Panc1 (cell line): ENCODE data around the gene UNC13B. TPM values are rescaled to one million over a fixed set of nuclear protein-coding genes. Genes with fewer than 3 reads are reported as not detected.

ENCODE experiments used
- ATAC-seq: fragments of 200-7000 bp; cut with Tn5 transposase; 2 replicates; pipeline ENCODE4 v1.9.1; 2020; ENCODE audit warnings: mild to moderate bottlenecking, moderate library complexity
- BruUV-seq: library from RNA; stranded (reverse); fragments of 400-500 nt; replicated peaks from 2 replicates; lab custom pipeline; 2021; lab: Mats Ljungman, UMichigan
- CTCF ChIA-PET: fragments of 300-600 bp; sonication (Branson Sonifier 250); formaldehyde crosslinking; loops from one replicate; lab custom pipeline; 2022; ENCODE audit warnings: antibody characterized with exemption; lab: Charles Lee
- POLR2A ChIA-PET: fragments of 300-600 bp; sonication (Branson Sonifier 250); formaldehyde crosslinking; loops from one replicate; lab custom pipeline; 2022; ENCODE audit warnings: antibody characterized with exemption; lab: Charles Lee
- DNase-seq: peaks from one replicate; pipeline ENCODE4 v3.0.0-alpha.2; 2010; ENCODE audit warnings: low read depth, low spot score
- H3K27ac ChIP-seq: 2 replicates; pipeline ENCODE4 v1.5.1; 2011; ENCODE audit warnings: mild to moderate bottlenecking, low read length, inconsistent platforms
- H3K27me3 ChIP-seq: fragments of 200-500 bp; sonication (Bioruptor generic); 2 replicates; pipeline ENCODE4 v1.6.0; 2014; ENCODE audit warnings: low read length, inconsistent platforms; ENCODE audit not compliant: control insufficient read depth, insufficient read depth
- H3K36me3 ChIP-seq: fragments of 200-500 bp; sonication (Bioruptor generic); 2 replicates; pipeline ENCODE4 v1.5.1; 2014; ENCODE audit warnings: inconsistent platforms, mild to moderate bottlenecking, low read length, moderate library complexity; ENCODE audit not compliant: control insufficient read depth, insufficient read depth
- H3K4me1 ChIP-seq: 2 replicates; pipeline ENCODE4 v1.5.1; 2011; ENCODE audit warnings: inconsistent platforms, mild to moderate bottlenecking, low read length, moderate library complexity; ENCODE audit not compliant: control insufficient read depth, insufficient read depth
- H3K4me3 ChIP-seq, 2 experiments: 2 replicates each; pipeline ENCODE4 v1.5.1; 2011 to 2012; ENCODE audit warnings: low read depth in 2 of 2, low read length in 2 of 2, mild to moderate bottlenecking in 2 of 2, inconsistent platforms in 1 of 2, moderate library complexity in 1 of 2
- H3K9me3 ChIP-seq: fragments of 200-500 bp; sonication (Bioruptor generic); 2 replicates; pipeline ENCODE4 v1.5.1; 2014; ENCODE audit warnings: low read depth, mild to moderate bottlenecking, inconsistent platforms, low read length, moderate library complexity; ENCODE audit not compliant: control insufficient read depth, insufficient read depth
- POLR2AphosphoS5 ChIP-seq: IDR thresholded peaks from 2 replicates; pipeline ENCODE4 v1.6.1; 2012; ENCODE audit warnings: mild to moderate bottlenecking, low read depth, low read length, moderate library complexity
- SIN3A ChIP-seq: IDR thresholded peaks from 2 replicates; pipeline ENCODE4 v1.6.1; 2012; ENCODE audit warnings: low read depth, mild to moderate bottlenecking, low read length, moderate library complexity, borderline replicate concordance; ENCODE audit not compliant: insufficient read depth
- TCF7L2 ChIP-seq: IDR thresholded peaks from 2 replicates; pipeline ENCODE4 v1.6.1; 2011; ENCODE audit warnings: mild to moderate bottlenecking, low read depth, low read length, inconsistent platforms
- in situ Hi-C: cut with HindIII; loops from 2 replicates; pipeline ENCODE4 v1.10.0; 2016; ENCODE audit warnings: low sequenced_read_pairs, low pct_unique_long_range_greater_than_20kb
- intact Hi-C: fragments of 100-400 bp; cut with micrococcal nuclease; formaldehyde crosslinking; loops from one replicate; pipeline ENCODE4 v1.10.0; 2022; ENCODE audit not compliant: unreplicated experiment
- total RNA-seq: library from RNA; stranded (reverse); gene quantifications from one replicate; pipeline ENCODE4 v1.2.1, GENCODE V29; 2021; ENCODE audit not compliant: unreplicated experiment
- TF ChIP-seq, protein P1 (sequence below), 2 experiments: IDR thresholded peaks; 2 replicates each; pipeline ENCODE4 v1.6.1; 2011 to 2012; ENCODE audit warnings: low read depth in 2 of 2, control low read depth in 1 of 2, low read length in 1 of 2, mild to moderate bottlenecking in 1 of 2, moderate library complexity in 1 of 2; ENCODE audit not compliant: insufficient read depth in 1 of 2
- TF ChIP-seq, protein P2 (sequence below): fragments of 450-650 bp; IDR thresholded peaks from 2 replicates; pipeline ENCODE4 v1.5.1; 2017; ENCODE audit warnings: mild to moderate bottlenecking

UNC13B gene
- total RNA-seq, 1 experiment from 2014 or later = 35.2 TPM

DNA sequence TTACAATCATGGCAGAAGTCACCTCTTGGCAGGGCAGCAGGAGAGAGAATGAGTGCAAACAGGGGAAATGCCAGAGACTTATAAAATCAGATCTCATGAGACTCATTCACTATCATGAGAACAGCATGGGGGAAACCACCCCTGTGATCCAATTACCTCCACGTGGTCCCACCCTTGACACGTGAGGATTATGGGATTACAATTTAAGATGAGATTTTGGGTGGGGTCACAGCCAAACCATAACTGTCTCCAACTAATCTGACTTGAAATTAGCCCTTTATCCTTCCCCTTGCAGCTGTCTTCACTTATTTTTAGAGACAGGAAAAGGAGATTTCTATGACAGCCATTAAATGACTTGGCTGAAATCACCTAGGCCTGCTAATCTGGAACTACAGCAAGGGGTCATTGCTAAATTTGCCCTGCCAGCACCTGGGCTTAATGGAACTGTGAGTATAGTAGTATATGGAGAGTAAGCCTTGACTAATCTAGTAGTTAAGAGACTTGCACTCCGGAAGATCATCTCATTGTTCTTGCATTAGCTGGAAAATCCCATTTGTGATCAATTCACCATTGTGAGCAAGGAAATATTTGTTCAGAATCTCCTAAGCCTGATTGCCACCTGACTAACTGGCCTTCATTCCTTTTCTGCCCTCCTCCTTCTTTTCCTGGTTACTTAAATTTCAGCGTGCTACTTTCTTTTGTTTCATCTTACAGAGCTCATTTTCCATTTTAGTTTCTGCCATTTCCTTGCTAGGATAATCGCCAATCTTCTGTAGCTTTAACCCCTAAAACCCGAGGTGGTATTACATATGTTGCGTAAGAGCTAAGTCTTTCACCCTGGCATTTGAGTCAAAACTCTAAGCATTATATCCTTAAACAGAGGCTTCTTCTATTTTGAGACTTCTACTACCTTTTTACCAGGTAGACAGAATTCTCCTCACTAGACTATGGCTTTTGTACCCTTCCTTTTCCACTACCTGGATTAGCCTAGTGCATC, 262.8 kb downstream of the UNC13B start:
- TF ChIP-seq, protein P1, sequence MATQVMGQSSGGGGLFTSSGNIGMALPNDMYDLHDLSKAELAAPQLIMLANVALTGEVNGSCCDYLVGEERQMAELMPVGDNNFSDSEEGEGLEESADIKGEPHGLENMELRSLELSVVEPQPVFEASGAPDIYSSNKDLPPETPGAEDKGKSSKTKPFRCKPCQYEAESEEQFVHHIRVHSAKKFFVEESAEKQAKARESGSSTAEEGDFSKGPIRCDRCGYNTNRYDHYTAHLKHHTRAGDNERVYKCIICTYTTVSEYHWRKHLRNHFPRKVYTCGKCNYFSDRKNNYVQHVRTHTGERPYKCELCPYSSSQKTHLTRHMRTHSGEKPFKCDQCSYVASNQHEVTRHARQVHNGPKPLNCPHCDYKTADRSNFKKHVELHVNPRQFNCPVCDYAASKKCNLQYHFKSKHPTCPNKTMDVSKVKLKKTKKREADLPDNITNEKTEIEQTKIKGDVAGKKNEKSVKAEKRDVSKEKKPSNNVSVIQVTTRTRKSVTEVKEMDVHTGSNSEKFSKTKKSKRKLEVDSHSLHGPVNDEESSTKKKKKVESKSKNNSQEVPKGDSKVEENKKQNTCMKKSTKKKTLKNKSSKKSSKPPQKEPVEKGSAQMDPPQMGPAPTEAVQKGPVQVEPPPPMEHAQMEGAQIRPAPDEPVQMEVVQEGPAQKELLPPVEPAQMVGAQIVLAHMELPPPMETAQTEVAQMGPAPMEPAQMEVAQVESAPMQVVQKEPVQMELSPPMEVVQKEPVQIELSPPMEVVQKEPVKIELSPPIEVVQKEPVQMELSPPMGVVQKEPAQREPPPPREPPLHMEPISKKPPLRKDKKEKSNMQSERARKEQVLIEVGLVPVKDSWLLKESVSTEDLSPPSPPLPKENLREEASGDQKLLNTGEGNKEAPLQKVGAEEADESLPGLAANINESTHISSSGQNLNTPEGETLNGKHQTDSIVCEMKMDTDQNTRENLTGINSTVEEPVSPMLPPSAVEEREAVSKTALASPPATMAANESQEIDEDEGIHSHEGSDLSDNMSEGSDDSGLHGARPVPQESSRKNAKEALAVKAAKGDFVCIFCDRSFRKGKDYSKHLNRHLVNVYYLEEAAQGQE (IDR thresholded peaks at IDR 0.05; ENCODE audit: insufficient read depth in 1 of 2, low read depth in 2 of 2, low read length in 1 of 2) = no peak
- no peak for TF ChIP-seq SIN3A
- TF ChIP-seq, protein P2, sequence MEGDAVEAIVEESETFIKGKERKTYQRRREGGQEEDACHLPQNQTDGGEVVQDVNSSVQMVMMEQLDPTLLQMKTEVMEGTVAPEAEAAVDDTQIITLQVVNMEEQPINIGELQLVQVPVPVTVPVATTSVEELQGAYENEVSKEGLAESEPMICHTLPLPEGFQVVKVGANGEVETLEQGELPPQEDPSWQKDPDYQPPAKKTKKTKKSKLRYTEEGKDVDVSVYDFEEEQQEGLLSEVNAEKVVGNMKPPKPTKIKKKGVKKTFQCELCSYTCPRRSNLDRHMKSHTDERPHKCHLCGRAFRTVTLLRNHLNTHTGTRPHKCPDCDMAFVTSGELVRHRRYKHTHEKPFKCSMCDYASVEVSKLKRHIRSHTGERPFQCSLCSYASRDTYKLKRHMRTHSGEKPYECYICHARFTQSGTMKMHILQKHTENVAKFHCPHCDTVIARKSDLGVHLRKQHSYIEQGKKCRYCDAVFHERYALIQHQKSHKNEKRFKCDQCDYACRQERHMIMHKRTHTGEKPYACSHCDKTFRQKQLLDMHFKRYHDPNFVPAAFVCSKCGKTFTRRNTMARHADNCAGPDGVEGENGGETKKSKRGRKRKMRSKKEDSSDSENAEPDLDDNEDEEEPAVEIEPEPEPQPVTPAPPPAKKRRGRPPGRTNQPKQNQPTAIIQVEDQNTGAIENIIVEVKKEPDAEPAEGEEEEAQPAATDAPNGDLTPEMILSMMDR = no peak
- TF ChIP-seq TCF7L2 = no peak
- no peak for TF ChIP-seq POLR2AphosphoS5
- Histone ChIP-seq H3K4me3 (no peak overlapping the region), H3K27me3 (no peaks in the 10 kb centered on the region; the same call in 1 of the 2 replicates), H3K9me3 (no peaks in the 10 kb centered on the region), H3K4me1 (no peaks in the 10 kb centered on the region), H3K27ac (no peak overlapping the region), H3K36me3 (no peaks in the 10 kb centered on the region)
- no TSS peak for BruUV-seq
- in situ Hi-C loops = no loop called here
- DNase-seq (no peak), ATAC-seq (no peak)
- POLR2A ChIA-PET = no interaction called here
- CTCF ChIA-PET = no interaction called here
- intact Hi-C loops = no loop called here

DNA sequence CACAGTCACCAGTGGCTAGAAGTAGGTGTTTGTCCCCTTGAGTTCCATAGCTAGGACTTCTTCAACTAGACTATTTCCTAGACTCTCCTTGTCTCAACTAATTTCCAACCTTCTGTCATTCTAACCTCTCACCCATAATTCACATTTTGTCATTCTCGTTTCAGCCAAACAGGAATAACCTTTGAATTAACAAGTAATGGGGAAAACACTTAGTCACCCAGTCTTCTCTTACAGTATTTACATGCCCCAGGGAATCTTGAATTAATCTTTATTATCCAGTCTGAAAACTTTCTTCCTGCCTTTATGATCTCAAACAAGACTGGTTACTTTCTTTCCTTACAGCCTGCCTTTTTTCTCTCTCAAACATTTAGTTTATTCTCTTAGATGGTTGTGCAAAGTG, 264.8 kb downstream of the UNC13B start:
- ChIA-PET CTCF (no interaction called here), POLR2A (no interaction called here)
- H3K4me1 ChIP-seq = no peaks in the 10 kb centered on the region
- BruUV-seq = no TSS peak
- TF ChIP-seq SIN3A (no peak), TCF7L2 (no peak), POLR2AphosphoS5 (no peak)
- TF ChIP-seq, protein P2 = no peak
- TF ChIP-seq, protein P1 (IDR thresholded peaks at IDR 0.05; ENCODE audit: insufficient read depth in 1 of 2, low read depth in 2 of 2, low read length in 1 of 2) = no peak
- intact Hi-C loops (no loop called here), in situ Hi-C loops (no loop called here)
- no peaks in the 10 kb centered on the region for H3K36me3 ChIP-seq
- H3K4me3 ChIP-seq = no peak overlapping the region
- H3K27me3 ChIP-seq = no peaks in the 10 kb centered on the region; the same call in 1 of the 2 replicates
- H3K27ac ChIP-seq = no peak overlapping the region
- no peak for ATAC-seq
- no peak for DNase-seq
- H3K9me3 ChIP-seq = no peaks in the 10 kb centered on the region
